K562 (cell line): ENCODE results near the gene UBE2M. TPM values are rescaled to one million over a fixed set of nuclear protein-coding genes. Genes with fewer than 3 reads are reported as not detected.

ENCODE experiments used
- ATAC-seq: fragments of 200-7000 bp; cut with Tn5 transposase; 3 replicates; pipeline ENCODE4 v1.9.1; 2020; ENCODE audit warnings: moderate library complexity
- BruUV-seq: library from RNA; stranded (reverse); fragments of 400-500 nt; replicated peaks from 2 replicates; lab custom pipeline; 2021; lab: Mats Ljungman, UMichigan
- CTCF ChIA-PET: fragments of 300-600 bp; formaldehyde crosslinking; extraction: SDS; loops from one replicate; lab custom pipeline; 2021; ENCODE audit warnings: low intra/inter-chr PET ratio; lab: Yijun Ruan, JAX
- POLR2A ChIA-PET: fragments of 300-600, 350-650 bp; sonication (Branson Sonifier 250); formaldehyde crosslinking; extraction: SDS; loops from one replicate; lab custom pipeline; 2021; ENCODE audit warnings: antibody characterized with exemption, inconsistent platforms; lab: Yijun Ruan, JAX
- DNase-seq, 4 experiments: peaks; one replicate each; pipeline versions ENCODE4 v3.0.0 to v3.0.0-alpha.2; 2011 to 2018; ENCODE audit warnings: low spot score in 3 of 4, mixed read lengths in 3 of 4; ENCODE audit errors: extremely low read depth in 1 of 4
- FAIRE-seq: peaks from 2 replicates; lab custom pipeline; 2011; peaks lifted over from hg19 to GRCh38; lab: Jason Lieb, UNC
- H2AFZ ChIP-seq: 2 replicates; pipeline ENCODE4 v1.6.0; 2011; ENCODE audit warnings: low read depth, low read length, control low read depth, inconsistent platforms
- H3K27ac ChIP-seq: fragments of 200-600 bp; 3 replicates; pipeline ENCODE4 v1.8.0; 2011; ENCODE audit warnings: low read depth, mild to moderate bottlenecking, control low read depth, inconsistent platforms, low read length, moderate library complexity, mixed read lengths; ENCODE audit errors: extremely low read depth
- H3K27me3 ChIP-seq, 2 experiments: fragments of 300-600 bp in 1 of 2; 2 replicates in 1 of 2; 3 replicates in 1 of 2; pipeline versions ENCODE4 v1.6.0 to v1.8.0; 2011; ENCODE audit warnings: inconsistent platforms in 2 of 2, low read length in 2 of 2, mild to moderate bottlenecking in 1 of 2, mixed read lengths in 1 of 2, moderate library complexity in 1 of 2; ENCODE audit not compliant: control insufficient read depth in 2 of 2, insufficient read depth in 2 of 2
- H3K36me3 ChIP-seq: fragments of 300-600 bp; 3 replicates; pipeline ENCODE4 v1.8.0; 2011; ENCODE audit warnings: mild to moderate bottlenecking, low read length, inconsistent platforms; ENCODE audit not compliant: control insufficient read depth, insufficient read depth
- H3K4me1 ChIP-seq, 2 experiments: fragments of 200-600 bp in 1 of 2; replicated peaks in 1 of 2; 2 replicates in 1 of 2; 3 replicates in 1 of 2; pipeline versions ENCODE4 v1.5.1 to v1.8.0; 2011; ENCODE audit warnings: inconsistent platforms in 2 of 2, low read length in 2 of 2, mild to moderate bottlenecking in 1 of 2, mixed read lengths in 1 of 2, moderate library complexity in 1 of 2; ENCODE audit not compliant: control insufficient read depth in 2 of 2, insufficient read depth in 2 of 2
- H3K4me2 ChIP-seq: 2 replicates; pipeline ENCODE4 v1.6.1; 2011; ENCODE audit warnings: low read length, control low read depth, inconsistent platforms, mixed read lengths; ENCODE audit not compliant: insufficient read depth
- H3K4me3 ChIP-seq: fragments of 200-600 bp; sonication (generic), shearing (Covaris generic); 2 replicates; pipeline ENCODE4 v1.5.1; 2016; ENCODE audit warnings: control low read depth, inconsistent platforms
- H3K79me2 ChIP-seq: fragments of 200-600 bp; 3 replicates; pipeline ENCODE4 v1.8.0; 2011; ENCODE audit warnings: low read length, inconsistent platforms; ENCODE audit not compliant: control insufficient read depth, insufficient read depth
- H3K9ac ChIP-seq, 2 experiments: 2 replicates each; pipeline versions ENCODE4 v1.6.0 to v1.6.1; 2011; ENCODE audit warnings: low read depth in 2 of 2, low read length in 2 of 2, control low read depth in 1 of 2, inconsistent platforms in 1 of 2, mild to moderate bottlenecking in 1 of 2, mixed read lengths in 1 of 2; ENCODE audit not compliant: insufficient read depth in 1 of 2
- H3K9me1 ChIP-seq: one replicate; pipeline ENCODE4 v1.6.0; 2011; ENCODE audit warnings: inconsistent platforms, mild to moderate bottlenecking, low read length, moderate library complexity; ENCODE audit not compliant: control insufficient read depth, insufficient read depth
- H3K9me3 ChIP-seq: replicated peaks from 2 replicates; pipeline ENCODE4 v1.5.1; 2011; ENCODE audit warnings: low read depth, low read length, inconsistent platforms; ENCODE audit not compliant: control insufficient read depth, insufficient read depth
- H4K20me1 ChIP-seq: replicated peaks from 2 replicates; pipeline ENCODE4 v1.6.1; 2011; ENCODE audit warnings: low read length, inconsistent platforms, mixed read lengths; ENCODE audit not compliant: control insufficient read depth, insufficient read depth
- C11orf30 ChIP-seq: fragments of 450-650 bp; IDR thresholded peaks from 2 replicates; pipeline ENCODE4 v1.6.1; 2016; ENCODE audit warnings: low read depth, mild to moderate bottlenecking
- CC2D1A ChIP-seq: fragments of 450-650 bp; IDR thresholded peaks from 2 replicates; pipeline ENCODE4 v1.6.1; 2017; ENCODE audit warnings: mild to moderate bottlenecking
- CCNT2 ChIP-seq: IDR thresholded peaks from 2 replicates; pipeline ENCODE4 v1.6.1; 2011; ENCODE audit warnings: borderline replicate concordance, low read depth, mild to moderate bottlenecking, moderate library complexity, mixed read lengths, low read length; ENCODE audit not compliant: insufficient read length; ENCODE audit errors: extremely low read depth
- DMBX1 ChIP-seq: fragments of 250-450 bp; sonication (Bioruptor Pico); IDR thresholded peaks from 2 replicates; pipeline ENCODE4 v1.8.0; 2022; ENCODE audit warnings: inconsistent platforms, mild to moderate bottlenecking, moderate library complexity, borderline replicate concordance
- KLF16 ChIP-seq: IDR thresholded peaks from 2 replicates; pipeline ENCODE4 v1.6.1; 2016; ENCODE audit warnings: antibody characterized with exemption
- NR1H2 ChIP-seq: sonication (generic); formaldehyde crosslinking; IDR thresholded peaks from 2 replicates; pipeline ENCODE4 v1.4.0; 2020; ENCODE audit warnings: mild to moderate bottlenecking, missing genetic modification reagents
- POLR2H ChIP-seq: IDR thresholded peaks from 2 replicates; pipeline ENCODE4 v1.6.1; 2016; ENCODE audit warnings: missing genetic modification characterization, low read depth, mild to moderate bottlenecking, control low read depth, missing compliant biosample characterization, moderate library complexity
- RBM39 ChIP-seq: fragments of 200-400 bp; formaldehyde crosslinking; optimal IDR thresholded peaks from 2 replicates; pipeline ENCODE3; 2018; ENCODE audit warnings: low read depth, low read length
- SIN3A ChIP-seq, 2 experiments: fragments of 150-350 bp in 1 of 2; IDR thresholded peaks; 2 replicates each; pipeline ENCODE4 v1.6.1; 2011 to 2016; ENCODE audit warnings: borderline replicate concordance in 2 of 2, low read depth in 2 of 2, low read length in 2 of 2, mild to moderate bottlenecking in 2 of 2, moderate library complexity in 2 of 2; ENCODE audit not compliant: control insufficient read depth in 1 of 2
- TOE1 ChIP-seq, 2 experiments: fragments of 450-650 bp in 1 of 2; sonication (generic) in 1 of 2; formaldehyde crosslinking in 1 of 2; IDR thresholded peaks; 2 replicates each; pipeline versions ENCODE4 v1.7.1 to v1.8.0; 2016 to 2022; ENCODE audit warnings: borderline replicate concordance in 2 of 2, mild to moderate bottlenecking in 2 of 2, antibody characterized with exemption in 1 of 2, inconsistent platforms in 1 of 2, low read depth in 1 of 2, missing genetic modification reagents in 1 of 2, moderate library complexity in 1 of 2
- ZNF785 ChIP-seq: fragments of 250-450 bp; sonication (Bioruptor Pico); IDR thresholded peaks from 2 replicates; pipeline ENCODE4 v1.4.0; 2020; ENCODE audit warnings: mild to moderate bottlenecking
- WGBS: fragments of 100-300 bp; shearing (Covaris generic); methylation state at CpG from one replicate; pipeline ENCODE4 v1.1.6; 2016; ENCODE audit warnings: low coverage, mixed read lengths; ENCODE audit not compliant: insufficient coverage; ENCODE audit errors: missing lambda C conversion rate; 5-methylcytosine and 5-hydroxymethylcytosine counted together
- in situ Hi-C: fragments of 300-500 bp; cut with MboI; formaldehyde crosslinking; loops from 4 replicates; pipeline ENCODE4 v1.15.0; 2018; ENCODE audit warnings: inconsistent platforms, mixed read lengths
- intact Hi-C: fragments of 100-400 bp; cut with micrococcal nuclease; formaldehyde crosslinking; loops from 2 replicates; pipeline ENCODE4 v1.14.2; 2022
- polyA plus RNA-seq, 8 experiments: library from polyadenylated mRNA; depleted of rRNA in 4 of 8; stranded (reverse) in 5 of 8; unstranded in 3 of 8; fragments of >200 nt; fragmentation: Nextera tagmentation in 2 of 8; fragmentation: Illumina TruSeq in 1 of 8; extraction: Ambion mirVana in 2 of 8; extraction: Trizol in 1 of 8; gene quantifications; 2 replicates each; pipeline versions ENCODE4 v1.2.1 to v1.2.3, GENCODE V29; 2011 to 2014; ENCODE audit warnings: inconsistent platforms in 1 of 8, missing spikeins in 1 of 8
- total RNA-seq, 7 experiments: library from RNA; depleted of rRNA in 6 of 7; stranded (reverse); fragments of >200 nt in 6 of 7; fragmentation: Illumina TruSeq in 2 of 7; extraction: Trizol in 2 of 7; gene quantifications; 2 replicates each; pipeline versions ENCODE4 v1.2.1 to v1.2.3, GENCODE V29; 2011 to 2021; ENCODE audit warnings: low replicate concordance in 1 of 7
- TF ChIP-seq, protein P1 (sequence below): sonication (generic); formaldehyde crosslinking; IDR thresholded peaks from 2 replicates; pipeline ENCODE4 v1.8.0; 2022; ENCODE audit warnings: missing genetic modification reagents, mild to moderate bottlenecking, borderline replicate concordance
- TF ChIP-seq, protein P2 (sequence below), 3 experiments: IDR thresholded peaks in 2 of 3; conservative IDR thresholded peaks in 1 of 3; 2 replicates each; pipeline ENCODE4 v1.5.1; 2011 to 2012; ENCODE audit warnings: low read length in 3 of 3, mild to moderate bottlenecking in 3 of 3, control low read depth in 2 of 3, improper control_type of control experiment in 1 of 3, inconsistent platforms in 1 of 3, low read depth in 1 of 3, mixed read lengths in 1 of 3, moderate library complexity in 1 of 3; ENCODE audit not compliant: insufficient read depth in 2 of 3
- TF ChIP-seq, protein P3 (sequence below): fragments of 450-650 bp; conservative IDR thresholded peaks from 2 replicates; pipeline ENCODE4 v1.6.1; 2016; ENCODE audit warnings: missing genetic modification characterization, low read depth, mild to moderate bottlenecking, control low read depth, missing compliant biosample characterization

Gene UBE2M
- total and polyA plus RNA-seq, 9 of the 15 experiments (the other 6 are each of a cell fraction or from before 2014, with no cell fraction given): 0.92 to 163 (median 85.7) TPM

GRCh38 chr19:58559275-58560006, 1.0 kb upstream of the UBE2M start:
- WGBS: under 1% methylated on average over 33 of the region's 33 CpGs
- TF ChIP-seq C11orf30 (peak; percentile 61), DMBX1 (CRISPR knock-in tag) (0 out of 2 replicates have a peak, but pooled peaks have one; percentile 15), RBM39 (no peak), CCNT2 (no peak), SIN3A (IDR thresholded peaks at IDR 0.05; ENCODE audit: borderline replicate concordance in 2 of 2, control insufficient read depth in 1 of 2, low read depth in 2 of 2, low read length in 2 of 2) (peak; percentile 77 to 81; a peak in 3 of 4 replicates), TOE1 (IDR thresholded peaks at IDR 0.05; ENCODE audit: borderline replicate concordance) (peak; percentile 75; the same call in 1 of the 2 replicates), TOE1 (CRISPR knock-in tag; IDR thresholded peaks at IDR 0.05; ENCODE audit: borderline replicate concordance, low read depth) (no peak), POLR2H (tag) (peak; percentile 91), CC2D1A (no peak), ZNF785 (CRISPR knock-in tag) (no peak), KLF16 (no peak), NR1H2 (CRISPR knock-in tag) (no peak; the same call in 1 of the 2 replicates)
- TF ChIP-seq, protein P1, sequence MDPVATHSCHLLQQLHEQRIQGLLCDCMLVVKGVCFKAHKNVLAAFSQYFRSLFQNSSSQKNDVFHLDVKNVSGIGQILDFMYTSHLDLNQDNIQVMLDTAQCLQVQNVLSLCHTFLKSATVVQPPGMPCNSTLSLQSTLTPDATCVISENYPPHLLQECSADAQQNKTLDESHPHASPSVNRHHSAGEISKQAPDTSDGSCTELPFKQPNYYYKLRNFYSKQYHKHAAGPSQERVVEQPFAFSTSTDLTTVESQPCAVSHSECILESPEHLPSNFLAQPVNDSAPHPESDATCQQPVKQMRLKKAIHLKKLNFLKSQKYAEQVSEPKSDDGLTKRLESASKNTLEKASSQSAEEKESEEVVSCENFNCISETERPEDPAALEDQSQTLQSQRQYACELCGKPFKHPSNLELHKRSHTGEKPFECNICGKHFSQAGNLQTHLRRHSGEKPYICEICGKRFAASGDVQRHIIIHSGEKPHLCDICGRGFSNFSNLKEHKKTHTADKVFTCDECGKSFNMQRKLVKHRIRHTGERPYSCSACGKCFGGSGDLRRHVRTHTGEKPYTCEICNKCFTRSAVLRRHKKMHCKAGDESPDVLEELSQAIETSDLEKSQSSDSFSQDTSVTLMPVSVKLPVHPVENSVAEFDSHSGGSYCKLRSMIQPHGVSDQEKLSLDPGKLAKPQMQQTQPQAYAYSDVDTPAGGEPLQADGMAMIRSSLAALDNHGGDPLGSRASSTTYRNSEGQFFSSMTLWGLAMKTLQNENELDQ (CRISPR knock-in tag): 0 out of 2 replicates have a peak, but pooled peaks have one; percentile 6
- TF ChIP-seq, protein P2, sequence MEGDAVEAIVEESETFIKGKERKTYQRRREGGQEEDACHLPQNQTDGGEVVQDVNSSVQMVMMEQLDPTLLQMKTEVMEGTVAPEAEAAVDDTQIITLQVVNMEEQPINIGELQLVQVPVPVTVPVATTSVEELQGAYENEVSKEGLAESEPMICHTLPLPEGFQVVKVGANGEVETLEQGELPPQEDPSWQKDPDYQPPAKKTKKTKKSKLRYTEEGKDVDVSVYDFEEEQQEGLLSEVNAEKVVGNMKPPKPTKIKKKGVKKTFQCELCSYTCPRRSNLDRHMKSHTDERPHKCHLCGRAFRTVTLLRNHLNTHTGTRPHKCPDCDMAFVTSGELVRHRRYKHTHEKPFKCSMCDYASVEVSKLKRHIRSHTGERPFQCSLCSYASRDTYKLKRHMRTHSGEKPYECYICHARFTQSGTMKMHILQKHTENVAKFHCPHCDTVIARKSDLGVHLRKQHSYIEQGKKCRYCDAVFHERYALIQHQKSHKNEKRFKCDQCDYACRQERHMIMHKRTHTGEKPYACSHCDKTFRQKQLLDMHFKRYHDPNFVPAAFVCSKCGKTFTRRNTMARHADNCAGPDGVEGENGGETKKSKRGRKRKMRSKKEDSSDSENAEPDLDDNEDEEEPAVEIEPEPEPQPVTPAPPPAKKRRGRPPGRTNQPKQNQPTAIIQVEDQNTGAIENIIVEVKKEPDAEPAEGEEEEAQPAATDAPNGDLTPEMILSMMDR (IDR thresholded peaks at IDR 0.05 in 2 of 3, conservative IDR thresholded peaks at IDR 0.05 in 1 of 3; ENCODE audit: insufficient read depth in 2 of 3, low read depth in 1 of 3, low read length in 3 of 3): no peak
- TF ChIP-seq, protein P3, sequence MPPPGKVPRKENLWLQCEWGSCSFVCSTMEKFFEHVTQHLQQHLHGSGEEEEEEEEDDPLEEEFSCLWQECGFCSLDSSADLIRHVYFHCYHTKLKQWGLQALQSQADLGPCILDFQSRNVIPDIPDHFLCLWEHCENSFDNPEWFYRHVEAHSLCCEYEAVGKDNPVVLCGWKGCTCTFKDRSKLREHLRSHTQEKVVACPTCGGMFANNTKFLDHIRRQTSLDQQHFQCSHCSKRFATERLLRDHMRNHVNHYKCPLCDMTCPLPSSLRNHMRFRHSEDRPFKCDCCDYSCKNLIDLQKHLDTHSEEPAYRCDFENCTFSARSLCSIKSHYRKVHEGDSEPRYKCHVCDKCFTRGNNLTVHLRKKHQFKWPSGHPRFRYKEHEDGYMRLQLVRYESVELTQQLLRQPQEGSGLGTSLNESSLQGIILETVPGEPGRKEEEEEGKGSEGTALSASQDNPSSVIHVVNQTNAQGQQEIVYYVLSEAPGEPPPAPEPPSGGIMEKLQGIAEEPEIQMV: no peak

More at GRCh38 chr19:58559275-58560006, 1.0 kb upstream of the UBE2M start:
- peaks cover 50% of the 10 kb centered on the region for H3K79me2 ChIP-seq
- intact Hi-C loops: no loop called here
- peaks cover 30% of the 10 kb centered on the region for H3K36me3 ChIP-seq
- in situ Hi-C loops: no loop called here
- peak overlapping the region; percentile 92 to 98 for H3K9ac ChIP-seq
- peaks cover 28 to 67% of the 10 kb centered on the region in 2 experiments for H3K4me1 ChIP-seq
- CTCF ChIA-PET: no interaction called here
- FAIRE-seq: no peak
- no peaks in the 10 kb centered on the region for H3K9me3 ChIP-seq
- no peaks in the 10 kb centered on the region for H4K20me1 ChIP-seq
- DNase-seq: peak; percentile 94 to 98 (median 96)
- BruUV-seq: TSS peak; percentile 78
- ATAC-seq: peak; percentile 78
- peak overlapping the region; percentile 94 for H3K27ac ChIP-seq
- POLR2A ChIA-PET: interaction anchor here (0.6 to 2.7 kb wide), 11 partner anchors 9 to 765 kb away, joined by 3 to 24 read pairs (median 6); partner anchors contain the start of genes MZF1, TRIM28, ZBTB45 and ZNF324
- peak overlapping the region; percentile 92 for H3K4me3 ChIP-seq
- H3K9me1 ChIP-seq: peaks cover 3% of the 10 kb centered on the region
- peak overlapping the region; percentile 98 for H3K4me2 ChIP-seq
- peak overlapping the region; percentile 99 for H2AFZ ChIP-seq
- H3K27me3 ChIP-seq: no peaks in the 10 kb centered on the region
